Kasumi-1 (cell line): ENCODE measurements around the gene HS3ST6.
"Not testable (repeated sequence)": the region's sequence is repeated elsewhere in the genome, so short reads cannot be mapped to it uniquely, and the experiment has no call there.

Experiments used
- DNase-seq, 2 experiments: peaks; one replicate each; lab custom pipeline; 2025; lab: John Stamatoyannopoulos, UW

HS3ST6 gene

DNA sequence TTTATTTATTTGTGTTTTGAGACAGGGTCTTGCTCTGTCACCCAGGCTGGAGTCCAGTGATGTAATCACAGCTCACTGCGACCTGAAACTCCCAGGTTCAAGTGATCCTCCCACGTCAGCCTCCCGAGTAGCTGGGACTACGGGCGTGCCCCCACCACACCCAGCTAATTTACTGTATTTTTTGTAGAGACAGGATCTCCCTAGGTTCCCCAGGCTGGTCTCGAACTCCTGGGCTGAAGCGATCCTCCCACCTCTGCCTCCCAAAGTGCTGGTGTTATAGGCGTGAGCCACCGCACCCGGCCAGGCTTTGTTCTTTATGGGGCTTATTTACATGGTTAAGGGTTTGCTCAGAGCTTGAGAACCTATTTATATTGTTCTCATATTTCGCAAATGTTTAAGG lies 40.4 kb downstream of the HS3ST6 start:
- no peak for DNase-seq

DNA sequence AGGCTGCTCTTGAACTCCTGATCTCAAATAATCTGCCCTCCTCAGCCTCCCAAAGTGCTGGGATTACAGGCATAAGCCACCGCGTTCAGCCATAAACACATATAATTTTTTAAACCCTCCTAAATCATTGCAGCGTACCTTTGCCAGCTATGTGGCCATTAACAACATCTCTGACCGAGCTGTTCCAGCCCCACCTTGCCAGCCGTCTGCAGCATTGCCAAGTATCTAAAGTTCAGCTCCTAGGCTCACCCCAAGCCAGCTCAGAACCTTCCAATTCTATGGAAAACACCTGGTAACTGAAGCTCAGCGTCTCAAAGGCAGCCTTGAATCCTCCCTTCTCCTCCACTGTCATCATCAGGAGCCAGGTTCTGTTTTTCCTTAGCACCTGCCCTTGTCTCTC lies 41.1 kb downstream of the HS3ST6 start:
- DNase-seq, result no peak

DNA sequence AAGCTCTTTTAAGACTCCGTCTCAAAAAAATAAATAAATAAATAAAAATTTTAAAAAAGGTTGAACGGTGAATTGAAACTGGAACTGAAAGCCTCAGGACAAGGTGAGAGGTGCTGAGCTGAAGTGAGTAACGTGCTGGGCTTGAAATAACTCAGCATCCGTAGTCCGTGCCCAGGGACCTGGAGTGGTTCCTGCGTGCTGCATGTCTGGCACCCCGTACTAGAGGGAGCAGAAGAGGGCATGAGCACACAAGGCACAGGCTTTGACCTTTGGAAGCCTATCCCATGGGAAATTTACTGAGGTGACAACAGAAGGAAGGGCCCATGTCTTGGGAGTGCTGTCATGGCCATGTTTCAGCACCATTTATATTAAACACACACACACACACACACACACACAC lies 41.7 kb downstream of the HS3ST6 start:
- no peak for DNase-seq

DNA sequence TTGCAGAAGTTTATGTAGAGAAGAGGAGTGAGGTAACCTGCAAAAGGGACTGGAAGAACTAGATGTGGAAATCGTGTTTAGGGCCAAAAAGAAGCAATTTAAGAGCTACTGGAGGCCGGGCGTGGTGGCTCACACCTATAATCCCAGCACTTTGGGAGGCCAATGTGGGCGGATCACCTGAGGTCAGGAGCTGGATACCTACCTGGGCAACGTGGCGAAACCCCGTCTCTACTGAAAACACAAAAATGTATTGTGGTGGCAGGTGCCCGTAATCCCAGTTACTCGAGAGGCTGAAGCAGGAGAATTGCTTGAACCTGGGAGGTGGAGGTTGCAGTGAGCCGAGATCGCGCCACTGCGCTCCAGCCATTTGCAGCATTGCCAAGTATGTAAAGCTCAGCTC lies 42.1 kb downstream of the HS3ST6 start:
- DNase-seq, result not testable (repeated sequence)

DNA sequence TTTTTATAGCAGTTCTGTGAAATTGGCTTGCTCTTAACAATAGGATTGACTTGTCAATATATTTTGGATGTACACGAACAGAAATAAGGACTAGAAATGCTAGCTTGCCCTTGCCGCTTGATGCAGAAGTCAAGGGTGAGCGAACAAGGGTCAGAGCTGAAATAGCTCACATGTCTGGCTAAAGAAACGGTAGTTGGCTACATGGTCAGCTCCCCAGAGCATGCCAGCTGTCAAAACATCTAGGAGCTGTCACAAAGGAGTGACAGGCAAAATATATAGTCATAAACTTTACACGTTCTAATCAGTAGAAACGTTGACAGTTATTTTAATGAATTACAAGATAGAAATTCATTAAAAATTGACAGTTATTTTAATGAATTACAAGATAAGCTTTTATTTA lies 43.4 kb downstream of the HS3ST6 start:
- DNase-seq, result no peak

DNA sequence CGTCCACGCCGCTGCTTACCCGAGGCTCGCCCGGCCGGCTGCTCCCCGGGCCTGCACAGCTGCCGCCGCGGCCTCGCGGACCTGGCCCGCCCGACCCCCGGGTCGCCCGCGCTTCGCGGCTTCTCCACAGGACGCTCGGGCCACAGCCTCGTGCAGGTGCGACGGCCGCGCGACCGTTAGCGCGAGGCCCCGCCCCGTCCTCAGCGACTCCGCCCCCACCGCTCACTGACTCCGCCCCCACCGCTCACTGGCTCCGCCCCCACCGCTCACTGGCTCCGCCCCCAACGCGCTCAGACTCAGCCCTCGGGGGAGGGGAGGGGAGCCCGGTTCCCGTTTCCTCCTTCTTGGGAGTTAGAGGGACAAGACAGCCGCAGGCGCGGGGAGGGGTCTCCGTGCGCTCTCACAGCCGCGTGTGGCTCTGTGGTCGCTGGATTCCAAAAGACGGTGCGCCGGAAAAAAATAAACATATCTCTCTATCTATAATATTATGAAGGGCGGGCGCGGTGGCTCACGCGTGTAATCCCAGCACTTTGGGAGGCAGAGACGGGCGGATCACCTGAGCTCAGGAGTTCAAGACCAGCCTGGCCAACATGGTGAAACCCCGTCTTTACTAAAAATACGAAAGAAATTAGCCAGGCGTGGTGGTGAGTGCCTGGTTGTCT lies 46.1 kb downstream of the HS3ST6 start, which contains the start of gene MEIOB:
TSS of gene MEIOB (minus strand) at position 191 of the 662 bp plus-strand sequence. CDS start 3,989 bp downstream, outside the sequence.
- DNase-seq, result no peak

DNA sequence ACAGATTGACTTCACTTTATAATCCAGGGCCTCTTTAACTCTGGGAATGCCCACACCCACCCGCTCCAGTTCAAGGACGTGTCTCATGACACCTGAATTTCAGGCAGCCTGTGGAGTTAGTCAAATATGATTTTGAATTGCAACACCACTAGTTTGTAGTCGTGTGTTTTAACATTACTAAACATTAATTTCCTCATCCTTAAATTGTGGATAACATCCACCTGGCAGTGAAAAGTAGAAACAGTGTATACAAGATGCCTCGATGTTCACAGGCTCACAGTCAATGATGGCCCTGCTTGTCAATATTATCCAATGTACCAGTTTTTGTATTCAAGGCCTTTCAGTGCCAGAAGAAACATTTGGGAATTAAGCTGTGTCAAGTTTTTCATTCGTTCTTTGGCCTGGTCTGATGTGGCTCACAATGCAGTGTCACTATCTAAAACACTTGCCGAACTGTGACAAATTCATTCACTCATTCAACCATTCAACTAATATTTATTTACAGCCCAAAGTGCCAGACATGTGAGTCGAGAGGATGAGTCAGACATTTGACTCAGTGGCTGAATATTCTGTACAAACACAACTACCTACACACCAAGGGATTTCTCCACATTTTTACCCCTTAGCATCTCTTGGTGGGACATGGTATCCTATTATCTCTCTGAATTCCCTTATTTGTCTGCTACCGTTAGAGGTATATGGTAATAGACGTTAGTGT lies 47.7 kb downstream of the HS3ST6 start:
- DNase-seq, result no peak

DNA sequence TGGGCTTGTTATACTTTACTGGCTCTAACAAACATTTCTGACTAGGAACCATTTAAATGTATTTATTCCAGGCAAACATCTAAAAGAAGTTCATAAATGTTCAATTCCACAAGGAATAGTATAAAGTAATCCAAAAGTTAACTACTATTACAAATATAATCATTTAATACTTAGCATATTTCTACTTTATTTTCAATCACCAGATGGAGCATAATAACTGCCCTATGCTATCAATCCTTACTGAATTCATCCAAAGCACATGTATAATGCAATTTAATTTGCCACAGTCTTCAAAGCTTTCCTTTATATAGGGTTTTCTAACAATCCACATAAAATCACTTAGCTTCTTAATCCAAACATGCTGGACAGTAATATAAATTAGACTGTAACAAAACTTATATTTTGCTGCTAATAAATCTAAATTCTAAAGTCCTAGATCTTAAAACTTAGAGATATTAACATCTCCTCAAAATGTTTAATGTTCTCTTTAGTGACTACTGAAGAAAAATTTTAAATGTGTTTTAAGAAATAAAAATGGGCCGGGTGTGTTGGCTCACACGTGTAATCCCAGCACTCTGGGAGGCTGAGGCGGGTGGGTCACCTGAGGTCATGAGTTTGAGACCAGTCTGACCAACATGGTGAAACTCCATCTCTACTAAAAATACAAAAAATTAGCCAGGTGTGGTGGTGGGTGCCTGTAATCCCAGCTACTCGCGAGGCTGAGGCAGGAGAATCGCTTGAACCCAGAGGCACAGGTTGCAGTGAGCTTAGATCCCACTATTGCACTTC lies 52.1 kb downstream of the HS3ST6 start:
- DNase-seq, result no peak

DNA sequence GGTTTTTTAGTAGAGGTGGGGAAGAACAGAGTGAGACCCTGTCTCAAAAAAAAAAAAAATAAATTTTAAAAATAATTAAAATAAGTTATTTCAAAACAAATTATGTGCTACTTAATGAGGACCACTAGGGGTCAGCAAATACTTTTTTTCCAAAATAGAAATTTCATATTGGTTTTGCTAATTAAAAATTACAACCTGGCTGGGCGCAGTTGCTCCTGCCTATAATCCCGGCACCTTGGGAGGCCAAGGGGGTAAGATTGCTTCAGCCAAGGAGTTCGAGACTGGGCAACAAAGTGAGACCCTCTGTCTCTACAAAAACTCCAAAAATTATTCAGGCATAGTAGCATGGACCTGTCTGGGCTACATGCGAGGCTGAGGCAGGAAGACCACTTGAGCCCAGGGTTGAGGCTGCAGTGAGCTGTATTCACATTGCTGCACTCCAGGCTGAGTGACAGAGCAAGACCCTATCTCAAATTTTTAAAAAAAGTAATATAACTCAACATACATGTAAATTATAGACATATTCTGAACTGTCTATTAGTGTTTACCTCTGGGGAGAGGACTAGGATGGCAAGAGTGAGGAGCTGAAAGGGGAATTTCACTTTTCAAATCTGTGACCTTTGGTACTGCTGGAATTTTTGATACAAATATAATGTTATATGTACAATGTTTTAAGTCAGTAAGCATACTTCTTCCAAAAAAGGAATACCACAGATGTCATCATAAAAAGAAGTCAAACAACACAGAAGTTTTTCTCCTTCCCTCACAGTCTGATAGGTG lies 54.3 kb downstream of the HS3ST6 start:
- DNase-seq, result peak; percentile 3 to 6

DNA sequence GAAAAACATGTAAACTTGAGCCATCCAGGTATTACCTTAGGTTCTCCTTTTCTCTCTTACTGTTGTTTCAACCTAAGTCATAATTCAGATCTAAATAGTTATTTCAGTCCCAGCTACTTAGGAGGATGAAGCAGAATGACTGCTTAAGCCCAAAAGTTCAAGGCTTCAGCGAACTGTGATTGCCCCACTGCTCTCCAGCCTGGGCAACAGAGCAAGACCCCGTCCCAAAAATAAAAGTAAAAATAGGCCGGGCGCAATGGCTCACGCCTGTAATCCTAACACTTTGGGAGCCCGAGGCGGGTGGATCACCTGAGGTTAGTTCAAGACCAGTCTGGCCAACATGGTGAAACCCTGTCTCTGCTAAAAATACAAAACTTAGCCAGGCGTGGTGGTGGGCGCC lies 55.8 kb downstream of the HS3ST6 start:
- no peak for DNase-seq

DNA sequence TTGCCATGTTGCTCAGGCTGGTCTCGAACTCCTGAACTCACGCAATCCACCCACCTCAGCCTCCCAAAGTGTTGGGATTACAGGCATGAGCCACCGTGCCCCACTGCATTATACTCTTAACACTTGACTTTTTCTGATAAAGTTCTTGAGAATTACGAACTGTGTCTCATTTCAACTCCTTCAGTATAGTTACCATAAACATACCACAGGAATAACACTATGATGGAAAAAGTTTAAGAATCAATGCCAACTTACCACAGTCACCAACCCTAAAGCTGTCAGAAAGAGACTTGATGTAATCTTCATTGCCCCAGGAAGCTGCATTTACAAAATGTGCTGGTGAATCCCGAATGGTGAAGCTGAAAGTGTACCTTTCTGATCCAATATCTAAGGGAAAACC lies 56.5 kb downstream of the HS3ST6 start:
- no peak for DNase-seq
